Measurements from ENCODE around the gene ELOA2.
"Not testable (repeated sequence)": the region's sequence is repeated elsewhere in the genome, so short reads cannot be mapped to it uniquely, and the experiment has no call there.

Gene ELOA2

DNA sequence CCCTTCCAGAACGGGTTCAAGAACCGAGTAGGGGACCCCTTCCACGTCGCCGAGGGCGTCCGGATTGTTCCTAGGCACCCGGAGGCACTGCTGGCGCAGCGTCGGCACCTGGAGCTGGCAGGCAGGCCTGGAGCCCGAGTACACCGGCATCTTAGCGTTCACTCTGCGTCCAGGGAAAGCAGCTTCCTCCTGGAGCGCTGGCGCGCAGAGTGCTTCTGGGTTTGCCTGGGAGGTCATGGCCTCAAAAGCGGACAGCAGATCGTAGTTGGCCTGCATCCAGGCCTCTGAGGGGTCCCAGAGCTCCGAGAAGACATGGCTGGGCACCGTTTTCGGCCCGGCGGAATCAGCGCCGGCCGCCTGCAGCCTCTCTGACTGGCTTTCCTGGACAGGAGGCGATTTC, 12.6 kb downstream of the ELOA2 start:
- DNase-seq (ENCODE audit: low read depth), result not testable (repeated sequence)

DNA sequence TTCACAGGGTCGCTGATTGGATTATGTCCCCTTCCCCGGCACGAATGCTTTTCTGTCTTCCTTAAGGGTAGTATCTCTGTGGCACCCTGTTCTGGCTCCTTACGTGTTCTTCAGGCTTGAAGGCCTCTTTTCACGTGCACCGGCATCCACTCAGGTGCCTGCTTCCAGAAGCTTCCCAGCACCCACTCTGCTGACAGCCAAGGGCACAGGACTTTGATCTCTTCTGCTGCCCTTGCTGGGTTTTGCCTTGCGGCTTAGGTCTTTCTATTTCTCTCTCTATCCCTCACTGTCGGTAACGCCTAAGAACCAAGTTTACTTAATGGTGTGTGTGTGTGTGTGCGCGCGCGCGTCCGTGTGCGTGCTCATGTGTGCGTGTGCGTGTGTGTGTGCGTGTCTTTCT, 14.7 kb downstream of the ELOA2 start:
- not testable (repeated sequence) for DNase-seq (ENCODE audit: low read depth)

DNA sequence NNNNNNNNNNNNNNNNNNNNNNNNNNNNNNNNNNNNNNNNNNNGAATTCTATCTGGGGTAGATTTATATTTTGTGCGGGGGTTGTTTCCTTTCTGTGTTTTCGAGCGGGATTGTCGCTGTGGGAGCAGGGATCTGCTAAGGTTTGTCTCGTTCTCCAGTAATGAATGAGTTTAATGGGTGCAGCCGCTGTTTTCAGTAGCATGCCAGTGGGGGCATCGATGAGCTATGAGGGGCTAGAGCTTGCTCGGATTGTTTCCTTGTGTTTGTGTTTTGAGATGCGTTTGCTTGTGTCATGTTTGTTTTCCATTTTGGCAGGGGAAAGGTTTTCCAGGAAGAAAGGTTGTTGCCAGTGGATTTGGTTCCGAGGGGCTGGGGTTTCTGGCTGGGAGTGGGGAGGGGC, 15.6 kb downstream of the ELOA2 start:
- DNase-seq (ENCODE audit: low read depth), result not testable (repeated sequence)
